GM23338 (cell line): Measurements from ENCODE around the gene PRSS57. TPM values are rescaled to one million over a fixed set of nuclear protein-coding genes. Genes with fewer than 3 reads are reported as not detected.

ENCODE experiments used
- ATAC-seq: fragments of 200-7000 bp; cut with Tn5 transposase; 3 replicates; pipeline ENCODE4 v1.9.1; 2020
- DNase-seq: peaks from one replicate; pipeline ENCODE4 v3.0.0-alpha.2; 2015; ENCODE audit warnings: low spot score
- H2AFZ ChIP-seq: fragments of 200-600 bp; sonication (generic); 2 replicates; pipeline ENCODE4 v1.8.0; 2016; ENCODE audit warnings: antibody characterized with exemption, mild to moderate bottlenecking, moderate library complexity
- H3F3A ChIP-seq: fragments of 200-600 bp; sonication (generic); replicated peaks from 2 replicates; pipeline ENCODE4 v1.8.0; 2017; ENCODE audit warnings: antibody characterized with exemption, mixed run types, low read depth
- H3K27ac ChIP-seq: fragments of 200-600 bp; sonication (generic); 2 replicates; pipeline ENCODE4 v1.6.1; 2016; ENCODE audit warnings: low read depth
- H3K27me3 ChIP-seq: fragments of 200-600 bp; sonication (generic); 2 replicates; pipeline ENCODE4 v1.8.0; 2016; ENCODE audit warnings: mild to moderate bottlenecking, mixed run types, moderate library complexity; ENCODE audit not compliant: insufficient read depth
- H3K36me3 ChIP-seq: fragments of 200-600 bp; sonication (generic); 2 replicates; pipeline ENCODE4 v1.8.0; 2016; ENCODE audit warnings: mild to moderate bottlenecking; ENCODE audit not compliant: insufficient read depth
- H3K4me1 ChIP-seq: fragments of 200-600 bp; sonication (generic); 2 replicates; pipeline ENCODE4 v1.8.0; 2016; ENCODE audit warnings: mild to moderate bottlenecking, moderate library complexity; ENCODE audit not compliant: insufficient read depth
- H3K4me2 ChIP-seq: fragments of 200-600 bp; sonication (generic); 2 replicates; pipeline ENCODE4 v1.7.1; 2017; ENCODE audit warnings: mixed run types
- H3K4me3 ChIP-seq: fragments of 200-600 bp; sonication (generic); 2 replicates; pipeline ENCODE4 v1.6.1; 2016; ENCODE audit warnings: mixed run types
- H3K79me2 ChIP-seq: fragments of 200-600 bp; sonication (generic); replicated peaks from 2 replicates; pipeline ENCODE4 v1.8.0; 2017; ENCODE audit warnings: mild to moderate bottlenecking; ENCODE audit not compliant: insufficient read depth
- H3K9me2 ChIP-seq: fragments of 200-600 bp; sonication (generic); 2 replicates; pipeline ENCODE4 v1.8.0; 2017; ENCODE audit not compliant: insufficient read depth
- H4K20me1 ChIP-seq: fragments of 200-600 bp; sonication (generic); replicated peaks from 2 replicates; pipeline ENCODE4 v1.8.0; 2017; ENCODE audit warnings: mild to moderate bottlenecking; ENCODE audit not compliant: insufficient read depth
- H3K27ac Mint-ChIP-seq: 2 replicates; pipeline ENCODE4 v1.8.0; 2020; ENCODE audit warnings: inconsistent platforms, mild to moderate bottlenecking, moderate library complexity, mixed read lengths
- H3K27me3 Mint-ChIP-seq: 3 replicates; pipeline ENCODE4 v1.8.0; 2022; ENCODE audit warnings: low read depth, mild to moderate bottlenecking, moderate library complexity, mixed read lengths, inconsistent platforms; ENCODE audit not compliant: insufficient read depth, poor library complexity
- H3K36me3 Mint-ChIP-seq: 3 replicates; pipeline ENCODE4 v1.8.0; 2021; ENCODE audit warnings: low read depth, mild to moderate bottlenecking, inconsistent platforms, moderate library complexity, mixed read lengths
- H3K4me1 Mint-ChIP-seq: 3 replicates; pipeline ENCODE4 v1.8.0; 2020; ENCODE audit warnings: mild to moderate bottlenecking, inconsistent platforms, mixed read lengths
- H3K4me3 Mint-ChIP-seq: 3 replicates; pipeline ENCODE4 v1.8.0; 2021; ENCODE audit warnings: moderate library complexity, mild to moderate bottlenecking, inconsistent platforms, mixed read lengths
- H3K9me3 Mint-ChIP-seq: 3 replicates; pipeline ENCODE4 v1.8.0; 2020; ENCODE audit warnings: moderate library complexity, mild to moderate bottlenecking, inconsistent platforms, mixed read lengths
- CREB1 ChIP-seq: fragments of 250-450 bp; sonication (Bioruptor Pico); IDR thresholded peaks from 2 replicates; pipeline ENCODE4 v1.5.0; 2020; ENCODE audit warnings: low read depth, mild to moderate bottlenecking, moderate library complexity
- CTCF ChIP-seq, 2 experiments: fragments of 200-600 bp in 1 of 2; sonication (generic) in 1 of 2; conservative IDR thresholded peaks; 2 replicates each; pipeline versions ENCODE4 v1.5.1 to v1.6.1; 2016 to 2017; ENCODE audit warnings: antibody characterized with exemption in 2 of 2, low read depth in 2 of 2, mild to moderate bottlenecking in 2 of 2, moderate library complexity in 1 of 2
- ETS1 ChIP-seq: IDR thresholded peaks from 2 replicates; pipeline ENCODE4 v1.6.1; 2016; ENCODE audit warnings: antibody characterized with exemption
- POLR2AphosphoS5 ChIP-seq: IDR thresholded peaks from 2 replicates; pipeline ENCODE4 v1.6.1; 2016; ENCODE audit warnings: antibody characterized with exemption, low read depth
- STAT1 ChIP-seq: IDR thresholded peaks from one replicate; pipeline ENCODE4 v1.6.1; 2016; ENCODE audit warnings: antibody characterized with exemption; ENCODE audit not compliant: unreplicated experiment
- ZNF114 ChIP-seq: fragments of 250-450 bp; sonication (Bioruptor Pico); IDR thresholded peaks from 2 replicates; pipeline ENCODE4 v1.5.0; 2020; ENCODE audit warnings: mild to moderate bottlenecking, moderate library complexity
- polyA plus RNA-seq: library from polyadenylated mRNA; unstranded; fragments of >200 nt; fragmentation: Nextera tagmentation; extraction: Ambion mirVana; gene quantifications from 2 replicates; pipeline ENCODE4 v1.2.1, GENCODE V29; 2016
- total RNA-seq: library from RNA; depleted of rRNA; stranded (reverse); fragments of >200 nt; shearing (Covaris generic); gene quantifications from 2 replicates; pipeline ENCODE4 v1.2.3, GENCODE V29; 2014

Gene PRSS57
- total and polyA plus RNA-seq, 2 experiments from 2014 or later: 0.34 TPM; not detected in 1

- no peak for ATAC-seq
- peaks cover 8% of the 10 kb centered on the region; the same call in 1 of the 2 replicates for H3F3A ChIP-seq
- Mint-ChIP-seq H3K36me3 (no peaks in the 10 kb centered on the region; the same call in 1 of the 3 replicates), H3K9me3 (peaks cover 8% of the 10 kb centered on the region; the same call in 2 of the 3 replicates), H3K27ac (peak overlapping the region; percentile 83), H3K27me3 (peaks cover 13% of the 10 kb centered on the region), H3K4me1 (peaks cover 13% of the 10 kb centered on the region), H3K4me3 (peak overlapping the region; percentile 82)
- peaks cover 31% of the 10 kb centered on the region for H4K20me1 ChIP-seq
- TF ChIP-seq ZNF114 (no peak), CTCF (conservative IDR thresholded peaks at IDR 0.05; ENCODE audit: low read depth in 2 of 2) (no peak), STAT1 (no peak), CREB1 (CRISPR knock-in tag) (no peak), POLR2AphosphoS5 (no peak)
- peak overlapping the region; percentile 82 for H3K4me3 ChIP-seq
- H3K9me2 ChIP-seq: no peaks in the 10 kb centered on the region
- no peak overlapping the region for H2AFZ ChIP-seq
- peaks cover 6% of the 10 kb centered on the region for H3K4me1 ChIP-seq
- H3K4me2 ChIP-seq: peak overlapping the region; percentile 90
- DNase-seq: no peak
- H3K36me3 ChIP-seq: no peaks in the 10 kb centered on the region
- H3K79me2 ChIP-seq: peaks cover 63% of the 10 kb centered on the region
- H3K27me3 ChIP-seq: no peaks in the 10 kb centered on the region
- no peak overlapping the region for H3K27ac ChIP-seq
Observed at GRCh38 chr19:661427-662196, 33.6 kb downstream of the PRSS57 start.

- H3K27ac ChIP-seq: no peak overlapping the region
- H3K36me3 Mint-ChIP-seq: no peaks in the 10 kb centered on the region; the same call in 1 of the 3 replicates
- H3K27ac Mint-ChIP-seq: peak overlapping the region; percentile 62
Observed at GRCh38 chr19:660793-661426, 34.3 kb downstream of the PRSS57 start.

More at GRCh38 chr19:660793-661426, 34.3 kb downstream of the PRSS57 start:
- Histone ChIP-seq H3K79me2 (peaks cover 70% of the 10 kb centered on the region), H2AFZ (no peak overlapping the region), H3K4me2 (peak overlapping the region; percentile 90; the same call in 1 of the 2 replicates), H3K36me3 (no peaks in the 10 kb centered on the region), H4K20me1 (peaks cover 37% of the 10 kb centered on the region), H3K4me1 (peaks cover 6% of the 10 kb centered on the region), H3K27me3 (no peaks in the 10 kb centered on the region), H3K4me3 (peak overlapping the region; percentile 82; the same call in 1 of the 2 replicates), H3F3A (peaks cover 8% of the 10 kb centered on the region; the same call in 1 of the 2 replicates), H3K9me2 (no peaks in the 10 kb centered on the region)
- Mint-ChIP-seq H3K4me3 (peak overlapping the region; percentile 82), H3K9me3 (peaks cover 7% of the 10 kb centered on the region; the same call in 2 of the 3 replicates), H3K4me1 (peaks cover 13% of the 10 kb centered on the region), H3K27me3 (peaks cover 14% of the 10 kb centered on the region)
- TF ChIP-seq ETS1: no peak
- DNase-seq (no peak), ATAC-seq (no peak)
